UCSD-AML1 (cell line): ENCODE data around the gene COL4A1.

Source experiments
- DNase-seq: peaks from one replicate; lab custom pipeline; 2025; ENCODE audit not compliant: unreplicated experiment; lab: John Stamatoyannopoulos, UW

Gene COL4A1

DNA sequence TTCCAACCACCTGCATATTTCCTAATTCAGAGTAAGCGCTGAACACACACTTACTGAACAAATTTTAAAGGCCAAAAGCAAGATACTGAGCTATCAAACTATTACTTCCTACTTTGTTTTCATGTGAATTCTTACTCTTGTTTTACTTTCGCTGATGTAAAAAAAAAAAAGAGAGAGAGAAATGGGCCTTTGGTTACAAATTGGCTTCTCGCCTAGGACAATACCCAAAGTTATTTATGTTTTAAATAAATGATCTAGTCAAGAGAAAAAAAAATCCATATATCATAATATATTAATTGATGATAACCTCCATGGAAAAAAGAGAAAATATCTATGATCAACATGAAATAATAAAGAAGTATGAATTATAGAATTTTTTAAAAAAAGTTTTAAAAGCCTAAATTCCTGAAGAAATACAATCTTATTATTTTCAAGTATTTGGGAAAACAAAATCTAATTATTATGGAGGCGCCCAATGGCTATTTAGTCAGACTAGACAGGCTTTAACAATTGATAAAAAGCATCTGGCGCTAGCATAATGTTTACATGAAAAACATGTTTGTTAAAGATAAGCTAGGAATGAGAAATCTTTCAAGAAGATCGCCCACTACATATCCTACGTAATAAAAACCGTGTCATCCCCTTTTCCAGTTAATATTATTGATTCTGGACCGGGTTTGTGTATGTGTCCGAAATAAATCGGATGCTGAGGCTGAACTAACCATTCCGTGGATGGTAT lies 9.0 kb downstream of the COL4A1 start:
- no peak for DNase-seq

DNA sequence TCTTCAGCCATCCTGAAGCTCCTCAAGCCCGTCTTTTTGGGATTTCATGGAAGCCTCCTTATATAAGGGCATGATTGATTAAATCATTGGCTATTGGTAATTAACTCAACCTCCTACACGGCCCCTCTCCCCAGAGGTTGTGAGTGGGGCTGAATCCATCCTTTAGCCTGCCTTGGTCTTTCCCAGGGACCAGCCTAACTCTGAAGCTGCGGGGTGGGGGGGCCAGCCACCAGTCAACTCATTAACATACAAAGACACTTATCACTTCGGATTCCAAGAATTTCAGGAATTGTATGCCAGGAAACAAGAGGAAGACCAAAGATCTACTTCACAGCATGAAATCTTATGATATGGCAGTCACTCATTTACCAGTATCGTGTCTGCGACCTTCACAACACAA lies 9.9 kb downstream of the COL4A1 start:
- no peak for DNase-seq

DNA sequence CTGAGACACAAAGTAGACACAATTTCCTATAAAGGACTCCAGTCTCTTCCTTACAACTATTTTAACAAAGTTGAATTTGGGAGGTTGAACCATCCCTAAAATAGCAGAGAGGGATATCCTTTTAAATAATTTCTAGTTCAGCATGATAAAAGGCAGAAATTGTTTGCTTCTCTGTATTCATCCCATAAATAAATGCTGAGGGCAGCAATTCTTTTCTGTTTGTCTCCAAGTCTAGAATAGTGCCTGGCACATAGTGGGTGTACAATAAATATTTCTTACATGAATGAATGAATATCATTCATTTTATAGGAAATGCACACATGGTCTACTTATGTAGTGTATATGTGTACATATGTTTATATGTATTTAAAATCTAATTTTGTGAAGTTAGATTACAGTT lies 12.3 kb downstream of the COL4A1 start:
- no peak for DNase-seq

DNA sequence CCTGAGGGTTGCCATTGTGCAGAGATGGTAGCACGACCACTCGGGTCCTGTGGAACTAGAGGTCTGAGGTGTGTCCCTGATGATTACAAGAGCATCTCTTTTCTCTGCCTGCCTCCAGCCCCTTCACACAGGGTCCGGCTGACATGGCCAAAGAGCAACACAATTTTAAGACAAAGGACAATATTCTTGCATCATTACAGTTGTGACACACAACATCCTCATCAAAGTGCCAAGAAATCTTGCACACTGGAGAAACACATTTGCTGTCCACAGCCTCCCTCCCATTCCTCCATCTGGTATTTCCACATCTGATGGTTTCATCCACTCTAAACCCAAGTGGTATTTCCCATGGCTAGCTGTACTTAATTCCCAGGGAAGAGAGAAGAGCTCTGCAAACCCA lies 12.8 kb downstream of the COL4A1 start:
- no peak for DNase-seq

DNA sequence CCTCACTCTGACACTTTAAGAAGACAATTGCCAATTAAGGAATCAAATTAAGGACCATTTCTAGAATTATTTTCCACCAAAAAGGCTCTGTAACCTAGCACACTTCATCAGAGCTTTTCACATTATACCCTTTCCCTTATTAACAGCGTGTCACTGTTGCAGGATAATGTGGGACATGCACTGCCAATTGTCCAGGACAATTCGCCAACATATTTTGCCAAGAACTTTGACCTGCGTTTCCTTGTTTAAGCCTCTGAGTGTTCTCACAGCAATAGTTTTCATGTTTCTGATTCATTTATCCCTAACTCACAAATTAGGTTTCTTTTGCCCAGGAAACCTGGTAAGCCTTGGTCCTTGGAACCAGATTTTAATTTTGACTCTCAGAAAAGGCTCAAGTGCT lies 13.3 kb downstream of the COL4A1 start:
- DNase-seq = no peak

DNA sequence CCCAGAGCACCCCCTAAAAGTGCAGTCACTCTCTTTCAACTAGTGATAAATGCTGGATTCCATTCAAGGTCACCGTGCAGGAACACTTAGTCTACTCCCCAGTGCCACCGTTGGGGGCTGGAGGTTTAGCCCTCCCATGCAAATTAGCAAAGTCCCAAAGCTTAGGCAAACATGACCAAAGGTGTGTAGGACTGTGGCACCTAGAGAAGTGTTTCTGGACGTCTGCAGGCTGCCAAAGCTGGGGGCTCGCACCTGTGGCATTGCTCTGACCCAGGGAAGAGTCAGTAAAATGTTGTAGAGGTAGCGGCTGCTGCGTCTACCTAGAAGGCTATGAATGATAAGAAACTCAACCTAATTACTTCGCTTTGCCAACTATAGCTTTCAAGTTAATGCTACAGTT lies 13.9 kb downstream of the COL4A1 start:
- no peak for DNase-seq

DNA sequence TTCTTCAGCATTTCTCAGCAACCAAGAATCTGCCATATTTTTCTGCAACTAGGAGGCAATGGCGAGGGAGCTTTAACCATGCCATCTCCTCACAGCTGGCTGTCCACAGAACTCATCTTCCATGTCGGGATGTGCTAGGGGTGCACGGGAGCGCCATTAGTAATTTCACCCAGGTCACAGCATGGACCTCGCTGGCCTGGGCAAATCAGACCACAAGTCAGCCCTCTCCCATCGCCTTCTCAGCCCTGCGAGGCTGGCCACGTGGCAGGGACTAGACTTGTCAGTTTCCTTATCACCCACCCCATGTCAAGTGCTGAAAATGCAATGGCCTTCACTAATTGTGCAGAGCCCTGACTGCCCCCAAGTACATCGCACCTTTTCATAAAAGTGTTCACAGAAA lies 15.7 kb downstream of the COL4A1 start:
- no peak for DNase-seq

DNA sequence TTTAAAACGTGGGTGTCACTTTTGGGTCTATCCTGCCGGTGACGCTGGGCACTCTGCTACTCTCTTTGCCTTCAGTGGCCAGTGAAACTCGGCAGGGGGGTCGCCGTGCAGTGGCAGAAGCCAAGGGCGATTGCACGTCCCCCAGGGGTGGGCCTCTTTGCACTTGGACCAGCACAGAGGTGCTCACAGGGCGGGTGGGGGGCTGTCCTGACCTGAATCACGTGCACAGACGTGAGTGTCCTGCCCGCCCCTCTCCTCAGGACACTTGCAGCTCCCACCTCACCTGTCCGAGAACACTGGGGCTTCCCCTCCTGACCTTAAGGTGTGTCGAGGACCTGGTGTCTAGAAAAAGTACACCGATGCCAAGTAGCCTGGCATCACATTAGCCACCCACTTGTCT lies 16.1 kb downstream of the COL4A1 start:
- no peak for DNase-seq

DNA sequence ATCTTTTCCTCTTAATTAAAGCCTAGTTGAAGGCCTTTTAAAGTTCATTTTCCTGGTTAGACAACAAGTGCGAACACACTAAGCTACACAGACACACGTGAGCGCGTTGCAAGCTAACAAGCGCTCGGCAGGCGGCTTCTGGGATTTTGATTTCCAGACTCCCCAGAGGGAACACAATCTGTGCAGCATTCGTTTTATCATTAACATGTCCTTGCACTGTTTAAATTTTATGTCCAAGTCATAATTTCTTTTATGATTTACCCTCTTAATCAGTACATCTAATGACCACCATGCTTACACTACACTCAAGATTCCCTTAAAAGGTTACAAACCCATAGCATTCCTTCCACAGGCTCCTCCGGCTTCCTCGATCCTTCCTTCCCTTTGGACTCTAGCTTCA lies 16.8 kb downstream of the COL4A1 start:
- no peak for DNase-seq

DNA sequence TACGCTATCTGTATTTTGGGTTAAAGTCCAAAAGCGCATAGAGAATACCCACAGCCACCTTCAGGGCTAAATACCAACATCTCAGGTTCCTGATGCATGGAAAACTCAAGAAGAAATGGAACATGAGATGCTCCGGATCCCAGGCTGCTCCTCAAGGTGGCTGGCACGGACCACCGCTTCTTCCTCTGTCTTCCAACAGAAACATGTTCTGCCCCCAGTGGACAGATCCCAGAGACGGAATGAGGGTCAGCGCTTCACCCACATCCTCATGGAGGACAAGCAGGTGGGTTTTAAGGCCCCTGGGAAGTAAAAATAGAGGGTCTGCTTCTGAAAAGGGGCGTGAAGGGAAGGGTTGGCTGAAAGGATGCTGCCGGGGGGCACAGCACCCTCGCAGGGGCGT lies 17.3 kb downstream of the COL4A1 start:
- DNase-seq = no peak

DNA sequence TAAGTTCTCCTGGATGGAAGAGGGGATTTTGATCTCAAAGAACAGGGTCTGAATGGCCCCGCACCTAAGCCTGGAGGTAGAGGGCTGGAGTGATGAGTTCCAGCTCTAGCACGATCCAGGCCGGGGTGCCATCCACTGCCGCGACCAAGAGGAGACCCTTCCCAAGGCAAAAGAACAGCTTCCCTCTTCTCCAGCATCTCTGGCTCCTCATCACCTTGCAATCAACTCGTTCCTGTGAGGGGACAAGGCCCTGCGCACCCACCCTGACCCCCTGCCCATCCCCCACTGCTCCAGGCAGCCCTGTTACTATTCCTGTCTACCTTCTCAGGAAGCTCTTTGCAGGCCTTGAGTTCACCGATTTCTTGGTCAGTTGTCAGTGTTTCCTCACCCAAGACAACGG lies 17.8 kb downstream of the COL4A1 start:
- no peak for DNase-seq

DNA sequence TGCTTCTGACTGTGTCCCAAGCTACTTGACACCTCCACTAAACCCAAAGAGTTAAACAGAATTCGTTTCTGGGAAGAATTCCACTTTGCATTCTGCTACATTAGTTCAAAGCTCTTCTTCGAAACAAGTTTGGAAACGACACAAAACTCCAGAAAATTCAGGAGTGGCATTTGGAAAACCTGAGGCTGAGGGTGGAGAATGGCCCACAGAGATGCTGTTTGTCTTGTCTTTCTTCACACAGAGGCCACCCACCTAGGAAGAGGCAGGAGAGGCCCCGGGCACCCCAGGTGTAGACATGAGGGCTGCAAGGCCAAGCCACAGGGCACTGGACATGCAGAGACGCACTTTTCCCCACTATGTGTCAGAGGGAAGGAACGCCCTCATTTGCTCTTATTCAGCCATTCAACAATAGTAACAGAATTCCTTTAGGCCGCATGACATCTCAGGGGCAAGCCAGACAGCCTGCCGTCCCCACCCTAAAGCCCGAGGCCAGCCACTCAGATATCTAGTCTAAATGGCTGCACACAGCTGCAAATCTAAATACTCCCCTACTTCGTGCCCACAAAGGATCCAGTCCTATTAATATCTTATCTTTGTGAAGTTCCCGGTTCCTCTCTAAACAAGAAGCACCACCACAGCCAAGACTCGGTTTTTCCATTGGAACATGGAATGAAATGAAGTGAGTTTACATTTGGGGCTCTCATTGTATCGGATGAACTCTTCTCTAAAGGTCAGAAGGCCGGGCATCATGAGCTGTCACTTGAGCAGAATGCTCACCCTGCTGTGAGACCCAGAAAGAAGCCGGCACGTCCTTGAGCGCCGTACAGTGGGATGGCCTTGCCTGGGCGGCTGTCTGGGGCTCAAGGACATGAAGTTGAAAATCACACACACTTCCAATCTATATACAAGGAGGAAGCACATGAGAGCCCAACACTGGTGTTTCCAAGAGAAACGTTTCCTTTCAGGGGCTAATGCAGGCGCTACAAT lies 19.8 kb downstream of the COL4A1 start:
- no peak for DNase-seq

DNA sequence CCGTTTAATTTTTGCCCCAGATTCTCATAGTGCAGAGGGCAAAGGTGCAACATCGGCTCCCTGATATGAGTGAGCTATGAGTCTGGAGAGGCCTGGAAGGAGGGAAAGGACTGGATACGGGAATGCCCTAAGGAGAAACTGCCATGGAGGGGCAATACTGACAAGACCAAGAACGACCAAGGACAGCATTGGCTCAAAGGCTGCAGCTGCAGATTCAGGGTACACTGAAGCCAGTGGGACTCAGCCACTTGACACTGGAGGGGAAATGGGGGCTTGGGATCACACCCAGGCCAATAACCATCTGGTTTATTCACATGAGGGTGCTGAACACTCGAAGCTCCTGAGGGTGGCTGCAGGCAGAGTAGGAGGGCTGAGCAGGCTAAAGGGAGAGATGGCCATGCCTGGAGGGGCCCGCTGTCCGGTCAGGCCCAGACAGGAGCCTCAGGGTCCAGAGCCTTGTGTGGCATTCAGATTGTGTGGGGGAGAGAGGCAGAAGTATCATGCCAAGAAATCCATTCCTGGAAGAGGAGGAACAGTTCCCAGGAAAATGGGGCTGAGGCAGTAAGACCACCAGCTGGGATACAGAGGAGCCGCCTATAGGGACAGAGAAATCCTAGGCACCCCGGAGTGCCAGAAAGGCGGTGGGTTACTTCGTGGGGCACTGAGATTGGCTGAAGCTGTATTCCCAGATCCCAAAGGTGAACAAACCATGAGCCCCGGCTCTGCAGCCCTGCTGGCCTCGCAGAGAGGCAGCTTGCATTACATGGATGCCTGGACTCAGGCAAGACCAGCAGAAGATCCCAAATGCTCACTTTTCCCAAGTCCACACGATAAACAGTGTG lies 20.7 kb downstream of the COL4A1 start:
- no peak for DNase-seq

DNA sequence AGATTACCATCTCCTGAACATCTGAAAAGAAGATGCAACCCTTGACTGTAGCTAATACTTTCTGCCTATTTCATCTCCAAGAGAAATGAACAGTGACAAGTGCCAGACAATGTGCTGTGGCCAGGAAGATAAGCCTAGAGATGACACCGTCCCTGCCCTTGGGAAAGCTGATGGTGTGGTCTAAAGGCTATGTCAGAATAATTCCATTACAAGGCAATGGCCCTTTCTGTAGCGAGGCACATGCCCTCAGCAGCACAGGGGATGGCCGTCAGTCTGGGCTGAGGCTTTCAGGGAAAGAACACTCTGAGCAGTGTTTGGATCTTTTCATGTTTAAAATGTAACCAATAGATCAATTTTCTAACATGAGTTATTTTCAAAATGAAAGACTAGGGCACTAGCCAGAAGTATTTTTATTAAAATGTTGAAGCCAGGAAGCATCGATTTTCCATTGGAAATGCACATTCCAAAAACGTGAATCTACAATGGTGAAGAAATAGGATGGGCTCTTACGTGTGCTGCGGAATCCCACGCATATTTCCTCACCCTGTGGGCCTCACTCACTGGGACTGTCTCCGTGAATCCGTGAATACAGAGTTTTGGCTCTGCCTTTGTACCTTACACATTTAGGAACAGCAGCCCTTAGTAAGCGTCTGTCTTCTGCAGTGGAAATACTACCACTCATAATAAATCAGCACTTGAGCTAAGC lies 22.0 kb downstream of the COL4A1 start:
- DNase-seq = no peak

DNA sequence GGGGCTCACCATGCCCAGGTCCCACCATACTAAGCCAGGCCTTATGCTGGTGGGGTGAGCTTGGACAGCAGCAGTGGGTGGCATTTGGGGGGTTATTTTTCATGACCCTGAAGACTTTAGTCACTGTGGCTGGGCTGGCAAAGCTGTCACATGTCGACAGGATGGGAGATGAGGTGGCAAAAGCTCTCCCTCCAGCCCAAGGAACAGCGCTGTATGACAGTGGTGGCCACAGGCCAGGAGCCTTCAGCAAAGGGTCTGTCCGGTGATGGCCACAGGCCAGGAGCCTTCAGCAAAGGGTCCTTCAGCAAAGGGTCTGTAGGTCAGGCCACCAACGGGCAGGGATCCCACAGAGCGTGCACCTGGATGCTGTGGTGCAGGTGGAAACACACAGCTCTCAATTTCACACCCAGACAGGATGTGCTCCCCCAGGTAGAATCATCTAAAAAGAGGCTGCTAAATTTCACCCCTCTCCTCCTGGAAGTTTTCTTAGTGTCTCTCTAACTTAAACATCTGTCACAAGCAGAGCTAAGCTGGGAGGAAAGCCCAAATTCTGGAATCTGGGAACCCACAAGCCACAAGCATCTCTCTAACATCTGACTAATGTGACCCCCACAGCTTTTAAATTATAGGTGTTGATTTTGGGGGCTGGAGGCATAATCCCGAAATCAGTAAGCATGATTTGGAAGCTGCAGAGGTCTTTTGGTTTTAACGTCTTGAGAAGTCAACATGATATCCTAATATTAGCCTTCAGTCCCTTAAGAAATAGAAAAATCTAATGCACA lies 23.0 kb downstream of the COL4A1 start:
- no peak for DNase-seq

DNA sequence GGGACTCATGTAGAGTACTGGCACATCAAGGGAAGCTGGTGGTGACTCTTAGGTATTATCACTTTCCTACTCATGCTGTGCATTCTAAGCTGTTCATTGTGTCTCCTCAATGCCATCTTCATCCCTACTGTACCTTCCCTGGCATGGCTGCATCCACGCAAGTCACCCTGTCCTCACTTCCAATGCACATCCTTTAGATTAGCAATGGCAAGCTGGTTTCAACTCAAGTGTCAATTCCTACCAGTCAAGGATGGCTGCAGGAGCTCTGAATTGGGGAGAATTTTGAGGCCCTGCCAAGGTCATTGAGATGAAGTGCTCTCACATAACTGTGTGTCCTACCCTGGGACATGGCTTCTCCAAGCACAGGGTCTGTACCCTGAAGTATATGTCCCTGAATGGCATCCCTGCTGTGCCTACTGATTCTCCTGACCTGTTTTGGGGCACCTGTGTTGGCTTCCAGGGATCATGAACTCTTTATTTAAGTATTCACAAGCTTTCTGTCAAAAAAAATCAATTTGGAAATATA lies 24.6 kb downstream of the COL4A1 start:
- DNase-seq = no peak

DNA sequence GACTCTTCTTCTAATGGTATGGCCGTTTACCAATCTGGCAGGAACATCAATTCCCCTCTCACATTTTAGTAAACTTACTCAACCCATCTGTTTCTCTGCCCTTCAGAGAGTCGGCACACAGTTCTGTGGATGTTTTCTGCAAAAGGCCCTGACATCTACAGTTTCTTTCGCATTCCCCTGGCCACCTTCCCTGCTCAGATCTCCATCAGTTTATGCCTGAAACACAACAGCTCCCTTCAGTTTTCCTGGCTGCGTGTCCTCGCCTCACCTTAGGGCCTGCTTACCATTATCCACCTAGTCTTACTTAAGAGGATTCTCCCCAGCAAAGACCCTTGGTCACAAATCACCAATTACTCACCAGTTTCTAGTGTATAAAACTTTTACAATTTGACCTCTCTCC lies 25.2 kb downstream of the COL4A1 start:
- no peak for DNase-seq

DNA sequence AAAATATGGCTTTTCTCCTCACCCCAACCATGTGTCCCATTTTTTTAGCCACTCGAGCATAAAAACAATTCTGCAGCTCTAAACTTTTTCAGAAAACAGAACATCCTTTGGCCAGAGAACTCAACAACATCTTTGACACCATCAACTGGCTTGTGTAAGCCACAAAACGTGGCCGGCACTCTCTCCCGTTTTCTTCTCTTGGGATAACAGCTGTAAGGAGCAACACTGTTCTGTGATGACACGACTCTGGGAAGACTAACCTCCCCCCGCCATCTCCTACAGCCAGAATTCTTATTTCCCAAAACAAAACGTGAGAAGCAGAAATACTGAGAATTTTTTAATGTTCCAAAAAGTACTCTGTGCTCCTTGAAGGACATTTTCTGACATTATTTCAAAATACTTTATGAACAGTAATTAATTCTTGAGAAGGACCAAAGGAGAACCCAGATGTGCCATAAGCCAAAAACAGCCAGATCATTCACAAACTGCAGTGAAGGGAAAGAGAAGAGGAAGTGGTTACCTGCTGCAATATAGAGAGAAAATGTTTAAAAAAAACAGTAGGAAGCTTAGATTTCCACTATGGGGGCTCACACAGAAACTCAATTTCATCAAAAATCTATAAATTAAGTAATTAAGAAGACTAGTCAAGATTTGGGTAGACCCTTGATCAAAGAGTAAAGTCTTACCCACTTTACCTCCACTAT lies 25.8 kb downstream of the COL4A1 start:
- no peak for DNase-seq

DNA sequence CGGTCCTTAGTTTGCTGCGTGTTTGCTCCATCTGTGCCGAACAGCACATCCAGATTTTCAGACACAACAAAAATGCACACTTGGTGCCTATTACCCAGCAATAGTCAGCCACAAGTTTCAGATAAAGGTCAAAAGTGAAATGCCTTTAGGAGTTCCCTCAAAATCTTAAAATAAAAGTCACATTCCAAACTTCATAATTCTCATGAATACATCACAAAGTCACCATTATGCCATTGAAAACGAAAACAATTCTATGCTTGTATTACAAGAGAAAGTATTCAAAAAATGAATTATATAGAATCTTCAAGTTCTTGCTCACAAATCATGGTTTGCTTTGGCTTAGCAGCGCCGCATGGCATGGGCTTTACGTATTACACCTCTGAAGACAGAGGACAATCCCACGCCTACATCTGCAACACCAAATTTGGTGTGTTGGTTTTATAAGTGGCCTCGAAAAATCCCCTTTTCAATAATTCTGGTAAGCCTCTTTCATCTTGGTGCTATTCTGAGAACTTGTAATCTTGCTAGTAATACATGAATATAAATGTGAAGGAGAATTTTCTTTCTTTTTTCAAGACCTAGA lies 26.6 kb downstream of the COL4A1 start:
- no peak for DNase-seq
